ENCODE data around the gene UBA3.

UBA3 gene

DNA sequence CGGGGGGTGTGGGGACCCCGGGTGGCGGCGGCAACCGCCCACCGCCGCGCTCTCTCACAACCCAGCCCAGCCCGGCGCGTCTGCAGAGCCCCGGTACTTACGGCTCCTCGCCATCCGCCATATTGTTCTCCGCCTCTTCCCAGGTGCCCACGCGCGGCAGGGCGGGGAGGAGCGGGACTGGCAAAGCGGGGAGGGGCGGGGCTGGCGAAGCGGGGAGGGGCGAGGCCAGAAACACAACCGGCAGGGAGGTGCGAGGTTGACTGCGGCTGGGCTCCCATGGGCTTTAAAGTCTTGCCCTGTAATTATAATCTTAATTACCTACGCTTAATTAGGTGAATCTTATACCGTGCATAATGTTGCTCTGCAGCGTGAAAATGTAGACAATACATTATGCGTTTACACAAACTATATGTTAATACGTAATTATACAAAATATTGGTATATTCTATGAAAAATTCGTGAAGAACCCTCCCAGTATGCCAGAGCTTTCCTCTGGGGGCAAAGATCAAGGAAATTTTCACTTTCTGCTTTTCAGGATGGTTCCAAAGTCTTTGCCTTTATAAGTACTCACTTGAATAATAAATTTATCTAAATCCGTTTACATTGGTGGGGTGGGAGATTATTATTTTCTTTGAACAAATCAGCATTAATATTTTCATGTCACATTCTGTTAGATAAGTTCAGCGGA lies at the start of gene UBA3:
UBA3 (minus strand) TSS at position 133 of the 688 bp plus-strand sequence; CDS start at position 121, 12 bp downstream.
- peak; percentile 58 for DNase-seq

DNA sequence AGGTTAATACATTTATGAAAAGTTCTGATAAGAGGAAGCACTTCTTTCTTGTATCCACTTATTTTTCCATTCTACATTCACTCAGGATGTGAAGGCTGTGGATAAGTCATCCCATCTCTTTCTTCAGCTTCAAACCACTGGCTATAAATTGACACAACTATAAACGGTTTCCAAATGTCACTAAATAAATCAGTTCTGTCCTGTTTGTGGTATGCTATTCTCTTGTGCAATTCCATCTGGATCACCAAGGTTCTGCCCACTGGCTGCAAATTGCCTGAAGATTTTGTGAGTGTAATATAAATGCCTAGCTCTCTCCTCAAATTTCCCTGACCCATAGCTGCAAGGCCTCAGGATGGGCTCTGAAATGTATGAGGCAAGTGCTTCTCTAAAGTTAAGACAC lies 49.4 kb upstream of the UBA3 start:
- DNase-seq: no peak

- no peak for DNase-seq
These were observed 48.3 kb upstream of the UBA3 start for GRCh38 chr3:69128509-69128908.

- DNase-seq: no peak
These were observed 46.8 kb upstream of the UBA3 start for GRCh38 chr3:69126999-69127398.

DNA sequence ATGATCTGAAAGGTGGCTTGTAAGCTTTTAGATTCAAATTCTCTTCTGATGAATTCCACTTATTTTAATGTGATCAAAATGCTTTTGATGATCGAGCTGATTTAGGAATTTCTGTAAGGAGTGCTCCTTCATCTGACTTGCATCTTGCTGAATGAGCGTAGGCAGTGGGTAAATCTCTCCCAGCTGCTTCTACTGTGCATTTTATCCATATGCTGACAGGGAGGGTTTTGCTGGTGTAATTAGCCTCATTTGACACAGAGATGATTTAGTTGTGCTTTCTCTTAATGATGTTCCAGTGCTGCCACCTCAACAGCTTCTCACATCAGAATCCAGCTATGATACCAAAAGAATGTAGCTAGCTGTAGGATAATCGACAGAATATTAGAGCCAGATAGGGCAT lies 46.1 kb upstream of the UBA3 start:
- no peak for DNase-seq

GRCh38 chr3:69122403-69122802 lies 42.2 kb upstream of the UBA3 start, which contains the start of gene LMOD3:
LMOD3 (minus strand) TSS chr3:69122595; CDS start chr3:69122386, 209 bp downstream.
- no peak for DNase-seq

DNA sequence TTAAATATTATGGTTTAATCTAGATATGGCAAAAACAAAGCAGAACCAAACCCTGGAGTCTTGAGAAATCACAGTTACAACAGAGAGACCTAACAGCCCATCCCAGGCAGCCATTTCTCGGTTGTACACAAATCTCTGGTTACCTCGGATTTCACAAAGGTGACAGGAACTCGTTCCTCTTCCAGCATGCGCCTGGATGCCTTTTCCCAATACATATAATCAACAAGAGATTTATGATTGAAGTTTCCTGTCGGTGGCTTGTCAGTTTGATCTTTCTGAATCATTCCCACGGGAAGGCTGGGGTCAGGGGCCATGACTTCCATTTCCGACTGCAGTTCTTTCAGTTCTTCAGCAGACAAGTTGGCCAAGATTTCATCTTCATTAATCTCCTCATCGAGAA lies 41.8 kb upstream of the UBA3 start:
- no peak for DNase-seq

DNA sequence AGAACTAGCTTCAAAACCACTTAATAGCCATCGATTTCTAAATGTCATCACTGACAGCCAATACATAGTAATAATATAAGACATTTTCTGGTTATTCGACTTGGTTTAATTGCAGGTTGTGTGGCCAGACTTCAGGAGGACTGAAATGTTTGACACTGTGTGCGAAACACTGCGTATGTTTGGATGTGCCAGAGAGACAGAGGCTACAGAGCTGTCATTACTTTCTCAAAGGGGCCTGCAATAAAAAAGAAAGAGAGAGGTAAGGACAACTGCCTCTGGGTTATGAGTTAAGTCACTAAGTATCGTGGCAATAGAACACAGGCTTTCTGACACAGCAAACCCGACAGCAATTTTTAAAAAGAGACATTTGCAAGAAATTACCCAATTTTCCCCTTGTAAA lies 41.3 kb upstream of the UBA3 start:
- no peak for DNase-seq

DNA sequence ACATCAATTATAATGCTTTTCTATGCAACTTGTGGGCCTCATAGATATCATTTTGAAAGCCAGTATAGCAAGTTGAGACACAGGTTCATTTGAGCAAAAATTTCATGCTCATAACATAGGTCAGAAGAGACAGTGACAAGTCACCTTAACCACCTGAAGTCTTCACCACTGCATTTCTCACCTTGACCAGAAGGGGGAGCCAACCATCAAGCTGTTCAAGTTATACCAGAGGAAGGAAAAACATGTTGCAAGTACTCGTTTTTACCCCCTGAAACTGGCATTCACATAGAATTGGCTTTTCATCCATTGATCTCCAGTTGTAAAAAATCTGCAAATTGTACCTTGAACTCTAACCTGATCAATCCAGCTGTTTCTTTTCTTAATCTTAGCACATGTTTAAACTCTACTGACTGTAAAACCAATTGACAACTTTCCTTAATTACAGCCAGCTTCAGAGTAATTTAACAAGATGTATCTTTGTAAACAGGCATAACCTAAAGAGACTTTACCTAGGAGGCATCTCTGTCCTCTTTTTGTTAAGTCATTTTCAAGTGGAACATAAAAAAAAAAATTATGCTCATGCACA lies 40.8 kb upstream of the UBA3 start:
- DNase-seq: peak; percentile 11

DNA sequence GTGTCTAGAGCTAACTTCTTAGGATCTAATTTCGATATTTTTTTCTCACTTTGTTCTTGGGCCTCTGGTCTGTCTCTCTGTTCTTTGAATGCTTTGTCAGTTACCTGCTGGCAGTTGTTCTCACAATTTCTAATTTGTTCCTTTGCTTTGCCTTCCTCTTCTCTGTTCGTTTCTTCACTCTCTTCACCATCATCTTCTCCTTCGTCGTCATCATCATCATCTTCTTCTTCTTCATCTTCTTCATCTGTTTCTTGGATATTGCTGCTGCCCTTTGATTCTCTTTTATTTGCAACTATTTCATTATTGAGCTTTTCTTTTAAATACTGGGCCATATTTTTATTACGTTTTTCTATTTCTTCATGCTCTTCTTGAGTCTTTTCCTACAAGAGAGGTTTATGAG lies 39.5 kb upstream of the UBA3 start:
- DNase-seq: no peak

DNA sequence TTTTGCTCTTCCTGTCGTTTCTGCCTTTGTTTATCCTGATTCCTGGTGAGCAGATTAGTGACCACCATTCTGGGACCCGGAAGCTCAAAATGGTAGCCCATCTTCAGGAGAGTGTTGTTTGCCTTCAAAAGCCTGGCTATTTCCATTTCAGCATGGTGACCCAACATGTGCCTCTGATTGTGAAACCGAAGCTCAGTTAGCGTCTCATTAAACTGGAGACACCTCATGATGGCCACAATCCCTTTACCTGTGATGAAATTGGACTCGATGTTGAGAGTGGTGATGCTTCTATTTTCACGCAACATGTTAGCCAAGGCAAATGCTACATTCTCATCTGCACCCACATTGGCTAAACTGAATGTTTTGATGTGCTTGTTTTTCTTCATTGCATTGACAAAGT lies 39.0 kb upstream of the UBA3 start:
- DNase-seq: no peak

GRCh38 chr3:69118555-69118954 lies 38.4 kb upstream of the UBA3 start:
- no peak for DNase-seq

- no peak for DNase-seq
These were observed 36.7 kb upstream of the UBA3 start for GRCh38 chr3:69116897-69117296.

- DNase-seq: no peak
These were observed 36.0 kb upstream of the UBA3 start for GRCh38 chr3:69116162-69116561.

GRCh38 chr3:69115731-69116130 lies 35.6 kb upstream of the UBA3 start:
- no peak for DNase-seq

- no peak for DNase-seq
These were observed 33.4 kb upstream of the UBA3 start for GRCh38 chr3:69113536-69113935.

DNA sequence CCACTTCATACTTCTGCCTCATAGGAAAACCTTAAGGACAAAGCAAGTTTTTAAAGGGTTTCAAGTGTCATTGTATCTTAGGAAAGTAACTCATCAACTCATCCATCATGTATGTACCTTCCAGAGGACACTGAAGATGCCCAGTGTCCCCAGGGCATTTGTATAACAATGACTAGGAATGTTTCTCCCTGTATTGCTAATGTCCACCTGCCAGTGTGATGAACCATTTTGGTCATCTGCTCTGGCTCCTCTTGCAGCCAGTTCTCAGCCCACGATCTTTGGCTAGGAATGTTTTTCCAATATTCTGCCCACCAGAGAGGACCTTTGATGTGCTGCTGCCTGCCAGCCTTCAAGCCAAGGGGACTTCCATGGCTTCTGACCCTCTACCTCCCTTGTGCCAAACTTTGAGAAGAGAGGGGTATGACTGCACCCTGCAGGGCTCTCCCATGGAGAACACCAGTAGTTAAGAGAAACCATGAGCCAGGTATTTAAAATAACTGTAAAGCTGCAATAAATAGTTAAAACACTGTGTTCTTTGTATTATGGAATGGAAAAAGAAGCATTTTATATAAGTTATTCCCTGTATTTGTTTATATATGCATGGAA lies 30.9 kb upstream of the UBA3 start:
- DNase-seq: no peak

GRCh38 chr3:69108811-69109210 lies 28.6 kb upstream of the UBA3 start:
- no peak for DNase-seq

GRCh38 chr3:69107841-69108240 lies 27.7 kb upstream of the UBA3 start:
- no peak for DNase-seq

GRCh38 chr3:69105320-69105719 lies 25.2 kb upstream of the UBA3 start:
- no peak for DNase-seq

DNA sequence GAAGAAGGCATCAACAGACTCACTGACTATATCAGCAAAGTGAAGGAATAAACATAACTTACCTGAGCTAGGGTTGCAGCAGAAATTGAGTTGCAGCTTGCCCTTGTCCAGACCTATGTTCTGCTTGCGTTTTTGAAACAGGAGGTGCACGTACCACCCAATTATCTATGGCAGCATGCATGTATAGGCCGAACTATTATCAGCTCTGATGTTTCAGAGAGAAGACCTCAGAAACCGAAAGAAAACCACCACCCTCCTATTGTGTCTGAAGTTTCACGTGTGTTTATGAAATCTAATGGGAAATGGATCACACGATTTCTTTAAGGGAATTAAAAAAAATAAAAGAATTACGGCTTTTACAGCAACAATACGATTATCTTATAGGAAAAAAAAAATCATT lies 24.4 kb upstream of the UBA3 start:
- no peak for DNase-seq

DNA sequence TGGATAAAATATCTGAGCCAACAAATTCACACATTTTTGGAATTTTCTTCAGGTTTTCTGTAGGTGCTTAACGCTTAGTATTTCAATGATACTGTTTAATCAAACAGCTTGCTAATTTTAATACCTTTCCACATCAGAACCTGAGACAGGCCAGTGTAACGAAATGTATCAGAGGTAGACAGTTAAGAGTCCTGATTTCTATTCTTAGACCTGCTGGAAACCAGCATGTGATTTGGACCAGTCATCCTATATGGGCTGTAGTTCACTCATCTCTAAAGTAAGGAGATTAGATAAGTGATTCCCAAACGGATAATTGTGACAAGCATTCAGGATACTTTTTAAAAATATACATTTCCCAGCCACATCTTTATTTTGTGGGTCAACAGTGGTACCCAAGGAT lies 23.0 kb upstream of the UBA3 start:
- no peak for DNase-seq

GRCh38 chr3:69102384-69102783 lies 22.2 kb upstream of the UBA3 start:
- no peak for DNase-seq

- DNase-seq: no peak
These were observed 19.4 kb upstream of the UBA3 start for GRCh38 chr3:69099576-69099975.
